GM21367 (cell line): ENCODE data around the gene MCCC2.
"Not testable (repeated sequence)": the region's sequence is repeated elsewhere in the genome, so short reads cannot be mapped to it uniquely, and the experiment has no call there.

Experiments used
- ATAC-seq: cut with Tn5 transposase; IDR thresholded peaks from one replicate; pipeline ENCODE4 v1.9.1; 2021; ENCODE audit not compliant: unreplicated experiment

MCCC2 gene

DNA sequence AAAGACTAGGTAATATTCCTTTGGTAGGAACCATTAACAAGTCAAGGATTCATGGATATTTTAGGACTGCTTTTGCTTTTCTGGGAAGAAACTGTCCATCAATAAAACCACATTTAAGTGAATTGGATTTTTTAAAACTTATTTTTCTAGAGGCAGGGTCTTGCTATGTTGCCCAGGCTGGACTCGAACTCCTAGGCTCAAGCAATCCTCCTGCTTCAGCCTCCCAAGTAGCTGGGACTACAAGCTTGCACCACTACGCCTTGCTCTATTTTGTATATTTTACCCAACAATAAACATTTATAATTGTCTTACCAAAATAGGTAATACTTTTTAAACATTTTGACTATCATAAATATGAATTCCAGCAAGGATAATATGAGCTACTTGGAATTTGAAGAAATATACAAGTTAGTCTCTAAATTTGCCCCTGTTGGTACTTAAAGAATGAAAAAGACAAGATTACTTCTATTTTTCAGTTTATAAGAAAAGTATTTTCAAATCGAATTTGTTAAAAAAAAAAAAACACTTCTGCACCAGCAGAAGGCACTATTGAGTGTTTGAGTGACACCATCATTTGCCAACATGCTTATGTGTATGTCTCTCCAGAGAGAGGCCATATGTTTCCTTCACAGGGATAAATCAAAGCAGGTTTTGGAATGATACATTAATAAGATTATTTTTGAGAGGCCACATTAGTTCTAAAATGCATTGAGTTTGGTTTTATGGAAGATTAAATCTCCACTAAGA lies 71.9 kb downstream of the MCCC2 start:
- no peak for ATAC-seq

DNA sequence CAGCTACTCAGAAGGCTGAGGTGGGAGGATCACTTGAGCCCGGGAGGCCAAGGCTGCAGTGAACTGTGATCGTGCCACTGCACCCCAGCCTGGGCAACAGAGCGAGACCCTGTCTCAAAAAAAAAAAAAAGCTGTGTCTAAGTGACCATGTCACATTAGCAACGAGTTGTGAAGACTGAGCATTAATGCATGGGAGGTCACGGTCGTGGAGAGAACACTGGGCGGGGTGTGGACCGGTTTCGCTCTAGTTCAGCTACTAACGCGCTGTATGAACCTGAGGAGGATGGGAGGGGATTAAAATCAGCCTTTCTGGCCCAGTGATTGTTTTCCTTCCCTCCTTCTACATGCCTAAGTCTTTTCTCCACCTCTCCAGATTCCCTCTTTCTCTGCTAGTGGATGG lies 75.2 kb downstream of the MCCC2 start:
- no peak for ATAC-seq

DNA sequence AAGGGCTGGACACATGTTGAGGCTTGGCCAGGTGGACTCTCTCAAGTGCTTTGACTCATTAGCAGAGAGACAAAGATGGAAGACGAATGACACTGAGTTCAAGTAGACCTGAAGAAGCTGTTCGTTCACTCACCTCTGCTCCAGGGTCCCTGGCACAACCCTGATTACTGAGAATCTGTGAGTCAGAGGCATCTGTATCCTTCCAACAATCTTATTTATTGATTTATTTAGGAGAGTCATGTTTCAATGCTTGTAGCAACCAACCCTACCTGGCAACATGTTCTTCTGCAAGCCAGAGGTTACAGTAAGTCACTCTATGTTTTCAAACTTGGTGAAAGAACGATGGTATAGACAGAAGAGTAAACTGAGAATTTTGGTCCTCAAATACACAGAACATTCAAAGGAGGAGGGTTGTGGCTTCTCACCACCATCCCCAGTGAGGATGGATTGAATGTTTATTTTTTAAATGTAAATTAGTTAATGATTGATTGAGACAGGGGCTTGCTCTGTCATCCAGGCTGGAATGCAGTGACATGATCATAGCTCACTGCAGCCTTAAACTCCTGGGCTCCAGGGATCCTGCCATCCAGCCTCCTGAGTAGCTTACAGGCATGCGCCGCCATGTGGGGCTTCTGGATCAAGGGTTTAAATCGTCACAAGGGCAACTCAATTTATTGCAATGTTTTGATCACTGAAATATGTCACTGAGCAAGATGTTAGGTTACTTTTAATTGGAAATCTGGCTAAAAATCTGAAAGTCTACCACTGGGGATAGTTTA lies 76.2 kb downstream of the MCCC2 start:
- no peak for ATAC-seq

DNA sequence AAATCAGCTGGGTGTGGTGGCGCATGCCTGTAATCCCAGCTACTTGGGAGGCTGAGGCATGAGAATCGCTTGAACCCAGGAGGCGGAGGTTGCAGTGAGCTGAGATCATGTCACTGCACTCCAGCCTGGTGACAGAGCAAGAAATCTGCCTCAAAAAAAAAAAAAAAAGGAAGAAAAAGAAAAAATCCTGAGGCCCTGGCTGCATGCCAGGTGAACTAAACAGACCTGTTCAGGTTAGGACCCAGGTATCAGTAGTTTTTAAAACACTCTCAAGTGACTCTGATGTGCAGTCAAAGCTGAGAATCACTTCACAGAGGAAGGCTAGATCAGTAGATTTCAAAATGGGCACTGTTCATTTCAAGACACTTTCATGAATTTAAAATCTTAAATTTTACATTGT lies 77.5 kb downstream of the MCCC2 start:
- ATAC-seq = not testable (repeated sequence)

DNA sequence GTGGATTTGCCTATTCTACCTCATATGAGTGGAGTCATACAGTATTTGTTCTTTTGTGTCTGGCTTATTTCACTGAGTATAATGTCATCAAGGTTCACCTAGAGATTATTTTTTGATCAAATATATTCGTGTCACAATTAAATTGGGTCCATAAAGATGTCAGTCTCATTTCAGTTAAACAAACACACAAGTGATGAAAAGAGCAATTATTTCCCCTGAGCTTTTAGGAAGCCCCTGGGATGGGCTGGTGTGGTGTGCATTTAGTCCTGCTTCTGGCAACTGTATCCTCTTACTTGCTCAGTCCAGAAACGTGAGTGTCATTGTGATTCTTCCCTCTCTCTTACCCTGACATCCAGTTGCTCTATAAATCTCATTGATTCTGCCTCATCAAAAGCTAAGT lies 79.2 kb downstream of the MCCC2 start:
- no peak for ATAC-seq

DNA sequence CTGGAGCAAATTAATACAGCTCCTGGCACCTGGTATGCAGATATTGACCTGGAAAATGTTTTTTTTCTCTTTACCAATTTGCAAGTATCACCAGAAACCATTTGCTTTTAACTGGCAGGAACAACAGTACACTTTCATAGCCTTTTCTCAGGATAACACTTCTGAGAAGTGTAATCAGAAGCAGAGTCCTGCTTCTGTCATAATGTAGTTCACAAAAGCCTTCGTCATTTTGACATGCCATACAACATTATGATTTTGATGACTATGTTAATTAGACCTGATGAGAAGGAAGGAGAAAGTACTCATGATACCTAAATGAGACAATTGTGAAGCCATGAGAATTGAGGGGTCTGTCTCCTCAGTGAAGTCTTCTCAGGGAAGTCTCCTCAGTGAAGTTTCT lies 90.8 kb downstream of the MCCC2 start:
- no peak for ATAC-seq

DNA sequence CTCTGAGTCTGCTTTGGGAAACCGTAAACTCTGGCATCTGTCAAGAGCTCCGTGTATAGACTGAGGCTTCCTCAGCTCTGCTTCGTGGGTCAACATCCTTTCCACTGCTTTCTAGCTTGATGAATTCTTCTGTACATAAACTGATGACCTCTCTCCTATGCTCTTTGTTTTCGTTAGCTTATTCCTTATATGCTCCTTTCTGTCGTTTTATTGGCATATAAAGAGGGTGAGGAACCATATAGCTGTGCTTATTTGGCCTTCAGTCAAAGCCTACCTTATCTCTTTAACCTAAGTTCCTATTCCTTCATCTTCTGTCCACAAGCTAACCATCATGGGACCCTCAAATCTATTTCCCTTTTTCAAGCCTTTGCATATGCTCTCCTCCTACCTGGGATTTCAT lies 92.6 kb downstream of the MCCC2 start:
- no peak for ATAC-seq

DNA sequence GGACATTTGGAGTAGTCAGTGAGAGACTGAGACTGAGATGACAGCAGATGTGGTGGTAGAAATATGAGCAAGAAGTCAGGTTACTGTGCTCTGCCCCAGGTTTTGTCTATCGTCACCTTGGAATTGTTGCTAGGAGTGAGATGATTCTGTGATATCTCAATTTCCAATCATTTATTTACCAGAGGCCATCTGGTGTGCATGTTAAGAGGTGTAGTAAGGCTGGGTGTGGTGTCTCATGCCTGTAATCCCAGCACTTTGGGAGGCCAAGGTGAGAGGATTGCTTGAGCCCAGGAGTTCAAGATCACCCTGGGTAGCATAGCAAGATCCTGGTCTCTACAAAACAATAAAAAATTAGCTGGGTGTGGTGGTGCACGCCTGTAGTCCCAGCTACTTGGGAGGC lies 93.4 kb downstream of the MCCC2 start:
- ATAC-seq = no peak

DNA sequence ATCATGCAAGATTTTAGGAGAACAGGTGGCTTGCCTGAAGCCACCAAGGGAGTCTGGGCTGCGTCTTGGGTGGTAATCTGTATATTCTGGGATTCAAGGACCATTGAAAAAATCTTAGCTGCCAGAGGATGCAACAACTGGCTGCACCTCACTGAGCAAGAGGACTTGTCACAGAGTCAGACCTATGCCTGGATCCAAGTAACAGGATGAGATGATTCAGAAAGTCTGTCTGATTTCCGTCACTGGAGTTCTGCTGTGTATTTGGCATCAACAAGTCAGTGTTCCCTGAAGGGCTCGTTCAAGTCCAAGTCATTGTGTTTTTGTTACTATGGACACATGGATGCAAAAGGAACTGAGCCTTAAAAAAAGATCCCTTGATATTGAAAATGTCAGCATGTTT lies 94.2 kb downstream of the MCCC2 start:
- no peak for ATAC-seq

DNA sequence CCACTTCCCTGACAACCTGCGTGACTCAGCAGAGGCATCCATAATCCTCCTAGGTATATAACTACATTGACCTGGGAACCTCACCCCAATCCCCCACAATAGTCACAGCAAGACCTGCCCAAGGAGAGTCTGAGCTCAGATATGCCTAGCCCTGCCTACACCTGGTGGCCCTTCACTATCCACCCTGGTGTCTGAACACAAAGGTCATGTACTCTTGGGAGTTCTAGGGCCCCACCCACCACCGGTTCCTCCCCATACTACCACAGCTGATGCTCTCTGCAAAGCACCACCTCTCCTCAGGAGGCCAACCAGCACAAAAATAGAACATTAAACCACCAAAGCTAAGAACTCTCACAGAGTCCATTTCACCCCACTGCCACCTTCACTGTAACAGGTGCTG lies 97.2 kb downstream of the MCCC2 start:
- no peak for ATAC-seq

DNA sequence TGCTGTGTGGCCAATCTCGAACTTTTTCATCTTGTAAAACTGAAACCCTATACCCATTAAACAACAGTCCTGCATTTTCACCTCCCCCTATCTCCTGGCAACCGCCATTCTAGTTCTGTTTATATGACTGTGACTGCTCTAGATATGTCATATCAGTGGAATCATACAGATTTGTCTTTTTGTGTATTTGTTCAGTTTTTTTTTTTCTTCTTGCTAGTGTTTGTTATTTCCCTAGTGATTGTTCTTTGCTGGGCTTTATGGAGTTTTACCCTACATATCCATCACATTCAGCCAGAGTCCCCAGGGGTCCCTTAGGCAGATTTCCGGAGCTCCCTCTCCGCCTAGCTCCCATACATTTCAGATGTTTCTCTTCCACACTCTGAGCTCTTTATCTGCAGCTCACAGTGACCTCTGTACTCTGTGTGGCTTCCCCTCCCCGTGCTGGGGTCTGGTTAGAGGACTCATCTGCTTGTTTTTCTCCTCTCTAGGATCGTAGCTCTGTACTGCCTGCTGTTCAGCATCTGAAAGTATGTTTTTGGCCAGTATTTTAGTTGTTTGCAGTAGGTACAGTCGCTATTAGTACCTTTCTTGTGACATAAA lies 106.8 kb downstream of the MCCC2 start:
- no peak for ATAC-seq

DNA sequence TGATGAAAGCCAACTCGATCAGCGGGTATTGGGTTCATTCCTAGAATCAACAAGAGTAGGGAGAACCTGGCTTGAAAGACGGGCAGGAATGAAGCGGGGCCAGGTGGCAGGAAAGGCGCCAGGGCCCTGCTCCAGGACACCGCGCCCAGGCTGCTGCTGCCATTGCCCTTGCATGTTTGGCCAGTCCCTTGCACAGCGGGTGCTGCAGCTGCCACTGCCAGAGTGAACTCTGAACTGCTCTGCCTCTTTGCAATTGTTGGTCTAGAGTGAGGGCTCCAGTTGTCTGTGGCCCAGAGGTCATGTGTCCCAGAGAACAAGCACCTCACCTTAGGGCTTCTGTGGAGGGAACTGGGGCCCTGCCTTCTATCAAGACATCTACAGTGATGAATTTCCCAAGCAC lies 107.9 kb downstream of the MCCC2 start:
- ATAC-seq = no peak

DNA sequence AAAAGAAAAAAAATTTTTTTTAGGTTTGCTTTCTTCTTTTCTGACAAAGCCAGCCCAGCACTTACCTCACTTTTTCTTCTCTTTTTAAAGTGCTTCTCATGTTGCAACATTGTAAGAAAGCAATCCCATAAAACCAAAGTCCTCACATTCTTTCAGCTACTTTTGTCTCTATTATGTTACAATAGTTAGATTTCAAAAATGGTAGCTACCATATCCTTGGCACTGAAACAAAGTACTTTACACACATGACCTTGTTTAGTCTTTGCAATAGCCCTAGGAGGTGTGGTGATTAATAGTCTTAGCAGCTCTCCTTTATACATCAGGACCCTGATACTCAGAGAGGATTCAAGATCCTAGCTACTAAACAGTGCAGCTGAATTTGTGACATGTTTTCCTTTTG lies 108.5 kb downstream of the MCCC2 start:
- ATAC-seq = no peak

DNA sequence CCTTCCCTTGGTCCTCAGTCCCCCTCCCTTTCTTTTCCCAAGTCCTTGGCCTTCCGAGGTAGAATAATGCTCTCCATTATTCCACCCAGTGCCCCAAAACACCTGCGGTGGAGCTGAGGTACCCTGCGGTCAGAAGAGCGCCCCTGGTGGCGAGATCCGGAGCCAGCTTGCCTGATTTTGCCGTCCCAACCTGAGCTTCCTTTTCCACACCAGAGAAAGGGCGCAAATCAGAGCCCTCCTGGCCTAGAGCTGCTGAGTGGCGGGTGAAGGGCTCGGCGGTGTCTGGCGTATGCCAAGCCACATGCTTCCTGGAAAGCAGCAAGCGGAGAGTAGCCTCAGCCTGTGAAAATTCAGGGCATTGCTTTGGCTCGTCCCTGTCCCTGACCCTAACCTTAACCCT lies 110.8 kb downstream of the MCCC2 start:
- no peak for ATAC-seq

DNA sequence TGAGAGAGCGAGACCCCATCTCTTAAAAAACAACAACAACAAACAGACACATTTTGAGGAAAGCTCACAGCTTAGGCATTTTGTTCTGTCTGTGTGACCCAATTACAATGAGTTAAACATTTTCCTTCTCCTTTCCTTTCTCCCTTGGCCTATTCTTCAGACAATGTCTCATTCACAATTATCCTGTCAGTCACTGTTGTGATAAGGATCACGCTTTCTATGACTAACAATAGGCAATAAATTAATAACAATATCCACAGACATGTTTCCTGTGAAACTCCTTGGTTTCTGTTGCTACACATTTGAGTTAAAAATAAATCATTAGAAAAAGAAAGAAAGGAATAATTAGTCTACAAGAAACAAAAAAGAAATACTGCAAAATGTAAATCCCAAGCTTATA lies 112.1 kb downstream of the MCCC2 start:
- no peak for ATAC-seq

DNA sequence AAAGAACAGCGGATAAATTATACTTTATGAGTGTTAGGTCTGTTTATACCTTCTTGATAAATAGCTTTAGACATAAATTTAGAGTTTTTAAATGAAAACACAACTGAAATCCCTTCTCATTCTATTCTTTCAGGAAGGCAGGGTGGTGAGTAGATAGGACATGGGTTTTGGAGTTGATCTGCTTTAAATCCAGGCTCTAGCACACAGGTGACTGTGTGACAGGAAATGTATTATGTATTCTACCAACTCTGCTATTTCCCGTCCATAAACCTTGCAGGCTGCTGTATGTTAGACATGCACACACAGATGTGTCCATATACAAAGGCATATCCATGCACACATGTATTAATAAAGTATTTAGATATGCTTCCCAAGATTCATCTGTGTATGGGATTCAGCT lies 112.6 kb downstream of the MCCC2 start:
- no peak for ATAC-seq

DNA sequence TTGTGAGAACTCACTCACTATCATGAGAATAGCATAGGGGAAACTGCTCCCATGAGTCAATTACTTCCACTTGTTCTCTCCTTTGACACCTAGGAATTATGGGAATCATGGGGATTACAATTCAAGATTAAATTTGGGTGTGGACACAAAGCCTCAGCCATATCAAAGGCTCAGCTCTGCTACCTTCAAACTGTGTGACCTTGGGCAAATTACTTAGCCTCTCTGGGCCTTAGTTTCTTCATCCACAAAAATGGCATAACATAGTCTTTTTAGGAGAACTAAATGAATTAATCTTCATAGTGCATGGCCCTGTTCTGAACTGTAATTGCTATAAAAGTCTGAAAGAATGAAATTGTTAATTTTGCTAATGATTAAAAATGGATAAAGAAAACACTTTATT lies 113.7 kb downstream of the MCCC2 start:
- ATAC-seq = no peak

DNA sequence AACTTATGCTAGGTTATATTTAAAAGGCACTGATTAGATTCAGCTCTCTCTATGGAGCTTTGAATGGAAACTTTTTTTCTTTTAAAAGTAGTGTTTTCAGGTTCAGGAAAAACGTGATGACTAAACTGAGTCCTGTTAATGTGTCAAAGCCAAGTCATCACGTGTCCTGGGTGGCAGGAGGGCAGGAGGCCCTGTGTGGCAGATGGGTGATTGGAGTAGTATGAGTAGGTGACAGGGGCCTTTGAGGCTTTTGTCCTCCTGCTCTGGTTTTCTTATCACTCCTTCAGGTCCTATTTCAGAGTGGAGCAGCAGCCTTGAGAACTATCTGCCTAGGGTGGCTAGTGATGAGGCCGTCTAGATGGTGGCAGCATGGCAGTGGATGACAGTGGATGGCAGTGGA lies 114.3 kb downstream of the MCCC2 start:
- ATAC-seq = no peak

DNA sequence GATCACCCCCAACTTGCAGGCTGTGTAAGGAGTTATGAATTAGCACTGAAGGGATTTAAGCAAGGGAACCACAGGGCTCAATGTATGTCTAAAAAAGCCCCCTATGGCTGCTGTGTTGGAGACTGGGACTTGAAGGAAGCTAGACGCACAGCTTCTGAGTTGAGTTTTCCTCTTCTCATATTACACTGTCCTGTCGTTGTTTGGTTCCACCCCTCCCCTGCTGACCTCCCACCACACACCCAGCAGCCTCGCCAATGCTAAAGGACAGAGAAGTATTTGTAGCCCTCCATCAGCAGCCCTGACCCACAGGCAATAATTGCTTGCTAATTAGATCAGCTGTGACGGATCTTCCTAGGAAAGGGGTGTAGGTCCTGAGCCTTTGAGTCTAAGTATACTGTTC lies 116.8 kb downstream of the MCCC2 start:
- ATAC-seq = no peak

DNA sequence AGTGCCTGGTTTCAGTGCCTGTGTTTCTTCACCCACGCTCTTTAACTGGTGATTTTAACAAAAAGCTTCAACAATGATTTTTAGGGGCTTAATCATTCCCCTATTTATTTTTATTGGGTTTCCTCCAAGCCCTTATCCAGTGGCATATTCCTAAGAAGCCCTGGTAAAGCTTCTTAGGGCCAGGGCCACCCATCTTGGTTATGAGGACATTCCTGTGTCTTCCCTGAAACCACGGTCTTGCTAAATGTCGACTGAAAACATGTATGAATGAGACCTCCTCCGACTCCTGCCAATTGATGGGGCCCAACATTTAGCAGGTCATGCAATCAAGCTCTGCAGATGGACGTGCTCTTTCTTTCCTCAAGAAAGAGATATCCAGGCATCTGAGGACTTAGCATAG lies 118.3 kb downstream of the MCCC2 start:
- ATAC-seq = no peak

DNA sequence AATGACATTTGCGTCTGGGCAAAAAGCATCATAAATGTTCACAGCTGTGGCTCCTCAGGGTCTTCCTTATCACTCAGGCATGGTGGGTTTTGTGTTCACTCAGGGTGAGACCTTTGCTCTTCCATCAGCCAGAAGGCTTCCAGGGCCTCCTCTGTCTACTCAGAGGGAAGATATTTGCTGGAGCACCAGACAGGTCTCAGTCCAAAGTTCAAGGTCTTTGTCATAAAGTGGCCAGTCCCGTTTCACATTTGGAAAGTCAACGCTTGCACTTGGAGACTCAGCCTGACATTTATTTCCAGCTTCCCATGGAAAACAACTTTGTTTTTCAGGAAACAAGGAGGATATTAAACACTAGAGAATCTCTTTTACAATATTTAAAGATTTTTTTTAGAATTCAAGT lies 119.8 kb downstream of the MCCC2 start:
- ATAC-seq = no peak
